ENCODE data around the gene PI4KB.
A peak's percentile ranks its signal among the peaks of the same experiment; 100 is the strongest.

The PI4KB gene

DNA sequence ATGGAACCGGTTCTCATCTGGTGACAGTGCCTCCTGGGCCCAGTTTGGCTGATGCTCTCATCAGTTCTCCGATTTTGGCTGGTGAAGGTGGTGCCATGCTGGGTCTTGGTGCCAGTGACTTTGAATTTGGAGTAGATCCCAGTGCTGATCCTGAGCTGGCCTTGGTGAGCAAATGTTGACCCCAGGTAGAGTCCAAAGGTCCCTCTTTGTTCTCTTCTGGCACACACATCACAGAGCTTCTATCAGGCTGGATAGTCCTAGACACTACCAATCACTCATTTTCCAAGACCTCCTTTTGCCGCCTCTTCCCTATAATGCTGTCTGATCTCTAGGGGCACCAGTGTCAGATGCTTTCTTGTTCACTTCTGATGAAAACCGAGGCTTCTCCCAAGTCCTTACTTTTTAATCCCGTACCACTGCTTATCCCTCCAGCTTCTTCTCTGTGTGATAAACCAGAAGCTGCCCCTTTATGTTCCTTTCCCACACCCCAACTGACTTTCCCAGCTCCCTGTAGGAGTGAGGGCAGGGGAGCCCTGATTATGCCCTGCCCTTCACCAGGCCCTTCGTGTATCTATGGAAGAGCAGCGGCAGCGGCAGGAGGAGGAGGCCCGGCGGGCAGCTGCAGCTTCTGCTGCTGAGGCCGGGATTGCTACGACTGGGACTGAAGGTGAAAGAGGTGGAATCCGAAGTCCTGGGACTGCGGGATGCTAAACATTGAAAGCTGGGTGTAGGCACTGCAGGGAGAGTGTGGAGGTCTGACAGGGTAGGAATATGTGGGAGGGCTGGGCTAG is 61.6 kb downstream of the PI4KB start:
- no peak overlapping the region for H3K27ac ChIP-seq
- TF ChIP-seq ZFX (IDR thresholded peaks at IDR 0.05): no peak

DNA sequence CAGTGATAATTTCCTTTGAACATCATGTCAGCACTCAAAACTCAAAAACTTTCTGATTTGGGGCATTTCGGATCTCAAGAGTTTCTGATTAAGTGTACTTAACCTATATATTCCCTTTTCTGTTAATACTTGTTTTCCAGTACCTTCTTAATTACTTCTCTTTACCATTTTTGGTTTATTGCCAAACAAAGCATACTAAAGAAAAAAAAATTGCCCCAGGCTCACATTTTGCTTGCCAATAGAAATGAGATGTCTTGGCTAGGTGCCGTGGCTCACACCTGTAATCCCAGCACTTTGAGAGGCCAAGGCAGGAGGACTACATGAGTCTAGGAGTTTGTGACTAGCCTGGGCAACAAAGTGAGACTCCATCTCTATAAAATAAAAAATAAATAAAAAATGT is 67.9 kb downstream of the PI4KB start:
- TF ChIP-seq ZFX (IDR thresholded peaks at IDR 0.05): no peak
- TF ChIP-seq, protein P1, sequence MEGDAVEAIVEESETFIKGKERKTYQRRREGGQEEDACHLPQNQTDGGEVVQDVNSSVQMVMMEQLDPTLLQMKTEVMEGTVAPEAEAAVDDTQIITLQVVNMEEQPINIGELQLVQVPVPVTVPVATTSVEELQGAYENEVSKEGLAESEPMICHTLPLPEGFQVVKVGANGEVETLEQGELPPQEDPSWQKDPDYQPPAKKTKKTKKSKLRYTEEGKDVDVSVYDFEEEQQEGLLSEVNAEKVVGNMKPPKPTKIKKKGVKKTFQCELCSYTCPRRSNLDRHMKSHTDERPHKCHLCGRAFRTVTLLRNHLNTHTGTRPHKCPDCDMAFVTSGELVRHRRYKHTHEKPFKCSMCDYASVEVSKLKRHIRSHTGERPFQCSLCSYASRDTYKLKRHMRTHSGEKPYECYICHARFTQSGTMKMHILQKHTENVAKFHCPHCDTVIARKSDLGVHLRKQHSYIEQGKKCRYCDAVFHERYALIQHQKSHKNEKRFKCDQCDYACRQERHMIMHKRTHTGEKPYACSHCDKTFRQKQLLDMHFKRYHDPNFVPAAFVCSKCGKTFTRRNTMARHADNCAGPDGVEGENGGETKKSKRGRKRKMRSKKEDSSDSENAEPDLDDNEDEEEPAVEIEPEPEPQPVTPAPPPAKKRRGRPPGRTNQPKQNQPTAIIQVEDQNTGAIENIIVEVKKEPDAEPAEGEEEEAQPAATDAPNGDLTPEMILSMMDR (conservative IDR thresholded peaks at IDR 0.05): no peak
- H3K27ac ChIP-seq: no peak overlapping the region

DNA sequence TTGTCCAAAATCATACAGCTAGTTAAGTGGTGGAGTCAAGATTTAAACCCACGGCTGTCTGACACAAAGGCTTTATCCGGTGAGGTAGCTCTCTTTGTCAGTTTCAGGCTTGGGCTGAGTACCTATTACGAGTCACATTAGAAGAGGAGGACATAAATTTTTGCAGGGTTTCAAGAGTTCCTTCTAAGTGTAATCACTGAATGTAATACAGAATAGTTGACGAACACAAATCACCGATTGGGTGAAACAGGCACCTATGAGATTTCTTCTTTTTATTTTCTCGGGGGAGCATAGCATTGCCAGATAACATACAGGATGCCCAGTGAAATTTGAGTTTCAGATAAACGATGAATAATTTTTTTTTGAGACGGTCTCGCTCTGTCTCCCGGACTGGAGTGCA is 71.8 kb downstream of the PI4KB start:
- H3K27ac ChIP-seq: peak overlapping the region; percentile 95; the same call in 1 of the 2 replicates
- TF ChIP-seq ZFX (IDR thresholded peaks at IDR 0.05): no peak
- TF ChIP-seq, protein P1 (conservative IDR thresholded peaks at IDR 0.05): no peak

DNA sequence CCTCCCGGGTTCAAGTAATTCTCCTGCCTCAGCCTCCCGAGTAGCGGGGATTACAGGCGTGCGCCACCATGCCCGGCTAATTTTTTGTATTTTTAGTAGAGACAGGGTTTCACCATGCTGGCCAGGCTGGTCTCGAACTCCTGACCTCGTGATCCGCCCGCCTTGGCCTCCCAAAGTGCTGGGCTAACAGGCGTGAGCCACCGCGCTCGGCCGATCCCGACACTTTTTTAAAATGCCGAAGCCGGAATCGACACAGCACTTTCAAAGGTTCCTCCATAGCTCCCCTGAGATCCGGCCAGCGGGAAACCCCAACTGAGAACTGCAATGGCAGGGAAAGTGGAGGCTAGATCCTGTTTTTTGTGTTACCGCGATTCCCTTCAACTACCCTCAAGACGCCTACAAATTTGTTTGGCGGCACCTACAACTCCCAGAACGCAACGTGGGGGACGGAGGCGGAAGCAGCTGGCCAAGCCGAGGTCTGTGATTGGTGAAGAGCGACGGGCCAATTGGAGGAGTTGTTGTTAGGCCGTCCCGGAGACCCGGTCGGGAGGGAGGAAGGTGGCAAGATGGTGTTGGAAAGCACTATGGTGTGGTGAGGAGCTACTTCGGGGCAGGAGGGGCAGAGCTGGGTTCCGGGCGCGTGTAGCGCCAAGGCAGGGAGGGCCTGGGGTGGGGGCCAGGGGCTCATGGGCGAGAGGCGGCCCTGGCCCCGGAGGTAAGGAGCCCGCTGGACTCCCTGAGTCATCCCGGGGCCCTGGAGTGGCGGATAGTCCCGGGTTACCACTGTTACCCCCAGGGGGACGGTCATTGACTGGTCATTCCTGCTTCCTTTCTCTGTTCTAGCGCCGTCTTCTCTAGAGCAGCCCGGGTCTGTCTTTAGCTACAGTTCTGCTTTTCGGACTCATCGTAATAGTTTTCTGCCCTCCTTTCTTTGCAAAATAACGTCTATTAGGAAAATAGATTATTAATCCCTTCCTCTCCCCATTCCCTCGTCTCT is 72.7 kb downstream of the PI4KB start, which contains the start of gene PSMD4:
Gene PSMD4, plus strand, starts transcription at position 518 of the 997 bp plus-strand sequence. Its CDS starts 49 bp downstream, at position 567.
- TF ChIP-seq ZFX (IDR thresholded peaks at IDR 0.05): peak; percentile 69; the same call in 1 of the 2 replicates
- TF ChIP-seq, protein P1 (conservative IDR thresholded peaks at IDR 0.05): no peak
- peak within 1 kb of the TSS; percentile 95 for H3K27ac ChIP-seq

DNA sequence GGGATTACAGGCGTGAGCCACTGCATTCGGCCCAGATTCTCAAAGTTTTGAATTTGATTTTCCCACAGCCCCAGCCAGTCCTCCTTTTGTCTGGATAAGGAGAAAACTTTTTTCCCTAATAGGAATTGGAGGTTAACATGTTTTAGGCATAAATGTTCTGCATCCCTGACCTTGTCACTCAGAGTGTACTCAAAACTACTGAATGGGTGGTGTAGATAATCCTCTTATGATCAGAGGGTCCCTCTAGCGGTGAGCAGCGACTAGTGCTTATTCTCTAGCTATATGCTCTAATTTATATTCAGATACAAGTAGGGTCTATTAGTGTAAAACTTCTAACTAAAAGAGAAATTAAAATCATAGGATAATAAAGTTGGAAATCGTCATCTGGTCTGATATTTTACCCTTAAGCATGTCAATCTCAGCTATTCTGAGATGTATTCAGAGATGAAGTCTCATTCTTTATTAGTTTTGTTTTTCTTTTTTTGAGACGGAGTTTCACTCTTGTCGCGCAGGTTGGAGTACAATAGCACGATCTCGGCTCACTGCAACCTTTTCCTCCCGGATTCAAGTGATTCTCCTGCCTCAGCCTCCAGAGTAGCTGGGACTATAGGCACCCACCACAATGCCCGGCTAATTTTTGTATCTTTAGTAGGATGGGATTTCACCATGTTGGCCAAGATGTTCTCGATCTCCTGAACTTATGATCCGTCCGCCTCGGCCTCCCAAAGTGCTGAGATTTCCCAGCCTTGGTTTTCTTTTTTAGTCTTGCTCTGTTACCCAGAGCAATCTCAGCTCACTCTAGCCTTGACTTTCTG is 75.4 kb downstream of the PI4KB start:
- no peak for TF ChIP-seq ZFX (IDR thresholded peaks at IDR 0.05)
- TF ChIP-seq, protein P1 (conservative IDR thresholded peaks at IDR 0.05): peak; percentile 94
- no peak overlapping the region for H3K27ac ChIP-seq

DNA sequence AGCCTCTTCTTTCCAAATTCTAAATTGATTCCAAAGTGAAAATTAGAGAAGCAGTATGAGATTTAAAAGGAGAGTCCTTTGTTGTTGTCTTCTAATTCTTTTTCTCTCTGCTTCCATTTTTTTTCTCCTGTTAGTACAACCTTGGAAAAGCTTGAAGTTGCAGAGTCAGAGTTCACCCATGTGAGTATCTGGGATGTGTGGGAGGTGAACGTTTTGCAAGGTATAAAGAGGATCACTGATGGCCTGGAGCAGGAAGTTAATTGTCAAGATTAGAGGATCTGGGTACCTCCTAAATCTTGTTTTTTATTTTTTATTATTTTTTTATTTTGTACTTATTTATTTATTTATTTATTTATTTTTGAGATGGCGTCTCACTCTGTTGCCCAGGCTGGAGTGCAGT is 80.4 kb downstream of the PI4KB start:
- TF ChIP-seq, protein P1 (conservative IDR thresholded peaks at IDR 0.05): no peak
- no peak for TF ChIP-seq ZFX (IDR thresholded peaks at IDR 0.05)
- H3K27ac ChIP-seq: no peak overlapping the region

DNA sequence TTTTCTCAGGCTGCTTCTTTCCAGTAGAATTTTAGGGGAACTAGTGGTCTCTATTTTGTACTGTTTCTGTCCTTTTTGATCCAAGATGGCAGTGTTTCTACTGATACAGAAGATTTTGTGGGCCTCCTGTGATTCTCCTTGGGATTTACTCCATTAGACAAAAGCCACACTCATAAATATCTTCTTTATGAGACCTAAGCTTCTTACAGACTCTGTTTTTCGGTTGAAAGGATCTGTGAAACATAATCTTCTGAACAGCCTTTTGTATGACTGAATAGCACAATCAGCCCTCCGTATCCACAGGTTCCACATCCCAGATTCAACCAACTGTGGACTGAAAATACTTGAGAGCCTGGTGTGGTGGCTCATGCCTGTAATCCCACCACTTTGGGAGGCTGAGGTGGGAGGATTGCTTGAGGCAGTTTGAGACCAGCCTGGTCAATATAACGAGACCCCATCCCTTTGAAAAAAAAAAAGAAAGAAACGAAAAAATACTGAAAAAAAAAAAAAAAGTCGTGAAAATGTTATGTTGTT is 83.5 kb downstream of the PI4KB start:
- TF ChIP-seq, protein P1 (conservative IDR thresholded peaks at IDR 0.05): no peak
- no peak for TF ChIP-seq ZFX (IDR thresholded peaks at IDR 0.05)
- H3K27ac ChIP-seq: no peak overlapping the region
